KMS-11 (cell line): Measurements from ENCODE around the gene RIOK2.
"Not testable (repeated sequence)": the region's sequence is repeated elsewhere in the genome, so short reads cannot be mapped to it uniquely, and the experiment has no call there.

Experiments
- H2AFZ ChIP-seq: fragments of 200-600 bp; sonication (generic); 2 replicates; pipeline ENCODE4 v1.6.1; 2016; ENCODE audit warnings: antibody characterized with exemption, mixed run types, low read depth
- H3K27ac ChIP-seq: fragments of 200-600 bp; sonication (generic); 2 replicates; pipeline ENCODE4 v1.6.1; 2016; ENCODE audit warnings: mild to moderate bottlenecking, mixed run types
- H3K27me3 ChIP-seq: fragments of 200-600 bp; sonication (generic); 2 replicates; pipeline ENCODE4 v1.6.1; 2017; ENCODE audit warnings: mild to moderate bottlenecking, low read depth, mixed run types, moderate library complexity; ENCODE audit not compliant: insufficient read depth
- H3K36me3 ChIP-seq: fragments of 200-600 bp; sonication (generic); 2 replicates; pipeline ENCODE4 v1.6.1; 2017; ENCODE audit warnings: mild to moderate bottlenecking, mixed run types; ENCODE audit not compliant: insufficient read depth
- H3K4me1 ChIP-seq: fragments of 200-600 bp; sonication (generic); 2 replicates; pipeline ENCODE4 v1.6.1; 2016; ENCODE audit warnings: mild to moderate bottlenecking, low read depth, mixed run types; ENCODE audit not compliant: poor library complexity, severe bottlenecking
- H3K4me2 ChIP-seq: fragments of 200-600 bp; sonication (generic); 2 replicates; pipeline ENCODE4 v1.7.0; 2016; ENCODE audit warnings: mild to moderate bottlenecking, mixed run types
- H3K4me3 ChIP-seq: fragments of 200-600 bp; sonication (generic); IDR thresholded peaks from 2 replicates; pipeline ENCODE4 v1.6.1; 2017; ENCODE audit warnings: low read depth, low read length, mixed read lengths; ENCODE audit not compliant: insufficient read depth
- H3K79me2 ChIP-seq: fragments of 200-600 bp; sonication (generic); 2 replicates; pipeline ENCODE4 v1.6.1; 2016; ENCODE audit warnings: low read depth, mixed run types; ENCODE audit not compliant: insufficient read depth
- H3K9ac ChIP-seq: fragments of 200-600 bp; sonication (generic); 2 replicates; pipeline ENCODE4 v1.6.1; 2016; ENCODE audit warnings: mild to moderate bottlenecking, mixed run types
- H4K20me1 ChIP-seq: fragments of 200-600 bp; sonication (generic); 2 replicates; pipeline ENCODE4 v1.6.1; 2016; ENCODE audit warnings: mild to moderate bottlenecking, mixed run types; ENCODE audit not compliant: insufficient read depth
- CTCF ChIP-seq: fragments of 200-600 bp; sonication (generic); conservative IDR thresholded peaks from 2 replicates; pipeline ENCODE4 v1.6.1; 2017; ENCODE audit warnings: low read depth, mild to moderate bottlenecking, antibody characterized with exemption, low read length, moderate library complexity, mixed read lengths

Gene RIOK2

GRCh38 chr5:97192580-97193354 is 9.7 kb upstream of the RIOK2 start:
- Histone ChIP-seq H3K36me3 (no peaks in the 10 kb centered on the region), H3K27ac (peak overlapping the region; percentile 78), H3K9ac (peak overlapping the region; percentile 46; the same call in 1 of the 2 replicates), H3K4me2 (peak overlapping the region; percentile 91), H3K4me3 (no peak overlapping the region), H3K4me1 (peaks cover 40% of the 10 kb centered on the region), H4K20me1 (no peaks in the 10 kb centered on the region), H3K27me3 (no peaks in the 10 kb centered on the region), H2AFZ (peak overlapping the region; percentile 46), H3K79me2 (no peaks in the 10 kb centered on the region)
- TF ChIP-seq CTCF, result 0 out of 2 replicates have a peak, but pooled peaks have one; percentile 7

- no peak overlapping the region for H3K4me3 ChIP-seq
- H3K4me2 ChIP-seq, result peak overlapping the region; percentile 91
- H3K4me1 ChIP-seq, result peaks cover 40% of the 10 kb centered on the region
- no peak for TF ChIP-seq CTCF
- H2AFZ ChIP-seq, result peak overlapping the region; percentile 46
- no peaks in the 10 kb centered on the region for H4K20me1 ChIP-seq
- H3K36me3 ChIP-seq, result no peaks in the 10 kb centered on the region
- peak overlapping the region; percentile 46; the same call in 1 of the 2 replicates for H3K9ac ChIP-seq
- no peaks in the 10 kb centered on the region for H3K27me3 ChIP-seq
- no peaks in the 10 kb centered on the region for H3K79me2 ChIP-seq
- peak overlapping the region; percentile 78 for H3K27ac ChIP-seq
Observed at GRCh38 chr5:97191893-97192292, 8.8 kb upstream of the RIOK2 start.

DNA sequence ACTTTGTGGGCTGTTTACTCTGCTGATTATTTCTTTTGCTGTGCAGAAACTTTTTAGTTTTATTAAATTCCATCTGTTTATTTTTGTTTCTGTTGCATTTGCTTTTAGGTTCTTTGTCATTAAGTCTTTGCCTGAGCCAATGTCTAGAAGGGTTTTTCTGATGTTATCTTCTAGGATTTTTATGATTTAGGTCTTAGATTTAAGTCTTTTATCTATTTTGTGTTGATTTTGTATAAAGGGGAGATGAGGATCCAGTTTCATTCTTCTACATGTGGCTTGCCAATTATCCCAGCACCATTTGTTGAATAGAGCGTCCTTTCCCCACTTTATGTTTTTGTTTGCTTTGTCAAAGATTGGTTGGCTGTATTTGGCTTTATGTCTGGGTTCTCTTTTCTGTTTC is 6.5 kb upstream of the RIOK2 start:
- H3K27me3 ChIP-seq, H3K9ac ChIP-seq, H3K79me2 ChIP-seq, H3K4me3 ChIP-seq, H3K4me2 ChIP-seq, H3K27ac ChIP-seq, H4K20me1 ChIP-seq, H2AFZ ChIP-seq, H3K36me3 ChIP-seq: not testable (repeated sequence)
- peaks cover 37% of the 10 kb centered on the region for H3K4me1 ChIP-seq

GRCh38 chr5:97183930-97184213 is 825 bp upstream of the RIOK2 start:
- Histone ChIP-seq H3K27ac (peak overlapping the region; percentile 89), H4K20me1 (no peaks in the 10 kb centered on the region), H3K4me2 (peak overlapping the region; percentile 81), H3K4me3 (no peak overlapping the region), H3K9ac (peak overlapping the region; percentile 84; the same call in 1 of the 2 replicates), H3K36me3 (no peaks in the 10 kb centered on the region; the same call in 1 of the 2 replicates), H3K79me2 (peaks cover 29% of the 10 kb centered on the region), H3K4me1 (peaks cover 25% of the 10 kb centered on the region), H2AFZ (peak overlapping the region; percentile 86), H3K27me3 (no peaks in the 10 kb centered on the region)
- no peak for TF ChIP-seq CTCF

GRCh38 chr5:97182571-97183099 is 412 bp downstream of the RIOK2 start:
- Histone ChIP-seq H4K20me1 (no peaks in the 10 kb centered on the region), H3K27me3 (no peaks in the 10 kb centered on the region), H3K4me3 (no peak overlapping the region), H3K79me2 (peaks cover 29% of the 10 kb centered on the region), H3K27ac (peak overlapping the region; percentile 89), H3K4me2 (peak overlapping the region; percentile 81), H3K4me1 (peaks cover 25% of the 10 kb centered on the region), H3K36me3 (peaks cover 5% of the 10 kb centered on the region; the same call in 1 of the 2 replicates), H2AFZ (peak overlapping the region; percentile 86), H3K9ac (peak overlapping the region; percentile 84)
- no peak for TF ChIP-seq CTCF
